Ascending aorta (tissue), 2 donors: ENCODE measurements around the gene CCDC124. TPM values are rescaled to one million over a fixed set of nuclear protein-coding genes. Genes with fewer than 3 reads are reported as not detected.

Experiments
- DNase-seq, 2 donors: peaks; one replicate each; pipeline ENCODE4 v3.0.0-alpha.2; 2019; ENCODE audit warnings: low spot score in 2 of 2
- H3K27ac ChIP-seq, 2 donors: fragments of 200-600 bp; sonication (generic); one replicate each; pipeline ENCODE4 v1.5.1; 2016 to 2017; ENCODE audit warnings: mild to moderate bottlenecking in 1 of 2
- H3K27me3 ChIP-seq: fragments of 200-600 bp; sonication (generic); one replicate; pipeline ENCODE4 v1.5.1; 2017
- H3K36me3 ChIP-seq, 2 donors: fragments of 200-600 bp; sonication (generic); one replicate each; pipeline ENCODE4 v1.5.1; 2016
- H3K4me1 ChIP-seq, 2 donors: fragments of 200-600 bp; sonication (generic); one replicate each; pipeline ENCODE4 v1.5.1; 2016 to 2017; ENCODE audit warnings: mild to moderate bottlenecking in 1 of 2
- H3K4me3 ChIP-seq, 2 donors: fragments of 200-600 bp; sonication (generic); one replicate each; pipeline ENCODE4 v1.5.1; 2016 to 2017; ENCODE audit warnings: mild to moderate bottlenecking in 1 of 2
- H3K9me3 ChIP-seq, 2 donors: fragments of 200-600 bp; sonication (generic); one replicate each; pipeline ENCODE4 v1.5.1; 2016
- intact Hi-C: fragments of 100-400 bp; cut with DNase I; formaldehyde crosslinking; loops from one replicate; pipeline ENCODE4 v1.15.1; 2023
- total RNA-seq: library from RNA; depleted of rRNA; stranded (reverse); fragments of >200 nt; gene quantifications from one replicate; pipeline ENCODE4 v1.1.0, GENCODE V29; 2016
- TF ChIP-seq, protein P1 (sequence below), 3 experiments: fragments of 200-600 bp in 2 of 3; fragments of 450-650 bp in 1 of 3; sonication (generic) in 2 of 3; IDR thresholded peaks; one replicate each; pipeline ENCODE4 v1.5.1; 2016 to 2019; ENCODE audit warnings: antibody characterized with exemption in 3 of 3, mild to moderate bottlenecking in 1 of 3, moderate library complexity in 1 of 3

Gene CCDC124
- total RNA-seq, 1 donor from 2014 or later, result 43.3 TPM

DNA sequence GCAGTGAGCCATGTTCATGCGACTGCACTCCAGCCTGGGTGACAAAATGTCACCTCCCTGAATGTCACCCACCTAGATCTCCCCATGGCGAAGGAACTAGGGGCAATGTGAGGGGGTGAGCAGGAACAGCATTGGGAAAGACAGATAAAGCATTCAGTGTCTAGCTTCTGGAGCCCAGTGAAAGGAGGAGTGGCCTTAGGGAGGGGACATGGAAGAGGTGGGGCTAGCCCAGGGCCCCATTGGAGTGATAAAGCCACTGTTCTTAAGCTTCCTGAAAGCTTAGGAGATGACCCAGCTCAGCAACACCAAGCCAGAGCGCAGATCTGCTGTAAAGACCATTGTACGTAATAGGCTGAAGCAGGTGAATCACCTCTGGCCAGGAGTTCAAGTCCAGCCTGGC lies 21.1 kb downstream of the CCDC124 start:
- Histone ChIP-seq H3K4me1 (peaks cover 8 to 28% of the 10 kb centered on the region in 2 donors), H3K4me3 (no peak overlapping the region), H3K27me3 (peaks cover 23% of the 10 kb centered on the region), H3K9me3 (no peaks in the 10 kb centered on the region), H3K27ac (no peak overlapping the region), H3K36me3 (no peaks in the 10 kb centered on the region)
- DNase-seq, result no peak
- intact Hi-C loops, result no loop called here
- TF ChIP-seq, protein P1, sequence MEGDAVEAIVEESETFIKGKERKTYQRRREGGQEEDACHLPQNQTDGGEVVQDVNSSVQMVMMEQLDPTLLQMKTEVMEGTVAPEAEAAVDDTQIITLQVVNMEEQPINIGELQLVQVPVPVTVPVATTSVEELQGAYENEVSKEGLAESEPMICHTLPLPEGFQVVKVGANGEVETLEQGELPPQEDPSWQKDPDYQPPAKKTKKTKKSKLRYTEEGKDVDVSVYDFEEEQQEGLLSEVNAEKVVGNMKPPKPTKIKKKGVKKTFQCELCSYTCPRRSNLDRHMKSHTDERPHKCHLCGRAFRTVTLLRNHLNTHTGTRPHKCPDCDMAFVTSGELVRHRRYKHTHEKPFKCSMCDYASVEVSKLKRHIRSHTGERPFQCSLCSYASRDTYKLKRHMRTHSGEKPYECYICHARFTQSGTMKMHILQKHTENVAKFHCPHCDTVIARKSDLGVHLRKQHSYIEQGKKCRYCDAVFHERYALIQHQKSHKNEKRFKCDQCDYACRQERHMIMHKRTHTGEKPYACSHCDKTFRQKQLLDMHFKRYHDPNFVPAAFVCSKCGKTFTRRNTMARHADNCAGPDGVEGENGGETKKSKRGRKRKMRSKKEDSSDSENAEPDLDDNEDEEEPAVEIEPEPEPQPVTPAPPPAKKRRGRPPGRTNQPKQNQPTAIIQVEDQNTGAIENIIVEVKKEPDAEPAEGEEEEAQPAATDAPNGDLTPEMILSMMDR (IDR thresholded peaks at IDR 0.05), result no peak

DNA sequence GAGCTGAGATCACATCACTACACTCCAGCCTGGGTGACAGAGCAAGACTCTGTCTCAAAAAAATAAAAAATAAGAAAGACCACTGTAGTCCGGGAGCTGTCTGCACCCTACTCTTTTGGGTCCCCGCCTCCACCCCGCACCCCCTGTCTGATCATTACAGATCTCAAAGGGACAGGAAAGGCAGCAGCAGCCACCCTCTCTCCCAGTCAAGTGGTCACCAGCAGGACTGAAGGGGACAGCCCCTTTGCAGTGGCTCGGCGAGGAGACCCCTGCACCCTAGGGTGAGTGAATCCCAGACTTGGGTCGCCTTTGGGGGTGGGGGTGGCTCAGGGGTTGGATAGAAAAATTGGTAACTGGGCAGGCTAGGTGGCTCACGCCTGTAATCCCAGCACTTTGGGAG lies 21.6 kb downstream of the CCDC124 start:
- intact Hi-C loops, result no loop called here
- DNase-seq, result no peak
- Histone ChIP-seq H3K4me3 (no peak overlapping the region), H3K36me3 (no peaks in the 10 kb centered on the region), H3K4me1 (peaks cover 5 to 25% of the 10 kb centered on the region in 2 donors), H3K27ac (no peak overlapping the region), H3K27me3 (peaks cover 23% of the 10 kb centered on the region), H3K9me3 (no peaks in the 10 kb centered on the region)
- TF ChIP-seq, protein P1 (IDR thresholded peaks at IDR 0.05), result no peak

DNA sequence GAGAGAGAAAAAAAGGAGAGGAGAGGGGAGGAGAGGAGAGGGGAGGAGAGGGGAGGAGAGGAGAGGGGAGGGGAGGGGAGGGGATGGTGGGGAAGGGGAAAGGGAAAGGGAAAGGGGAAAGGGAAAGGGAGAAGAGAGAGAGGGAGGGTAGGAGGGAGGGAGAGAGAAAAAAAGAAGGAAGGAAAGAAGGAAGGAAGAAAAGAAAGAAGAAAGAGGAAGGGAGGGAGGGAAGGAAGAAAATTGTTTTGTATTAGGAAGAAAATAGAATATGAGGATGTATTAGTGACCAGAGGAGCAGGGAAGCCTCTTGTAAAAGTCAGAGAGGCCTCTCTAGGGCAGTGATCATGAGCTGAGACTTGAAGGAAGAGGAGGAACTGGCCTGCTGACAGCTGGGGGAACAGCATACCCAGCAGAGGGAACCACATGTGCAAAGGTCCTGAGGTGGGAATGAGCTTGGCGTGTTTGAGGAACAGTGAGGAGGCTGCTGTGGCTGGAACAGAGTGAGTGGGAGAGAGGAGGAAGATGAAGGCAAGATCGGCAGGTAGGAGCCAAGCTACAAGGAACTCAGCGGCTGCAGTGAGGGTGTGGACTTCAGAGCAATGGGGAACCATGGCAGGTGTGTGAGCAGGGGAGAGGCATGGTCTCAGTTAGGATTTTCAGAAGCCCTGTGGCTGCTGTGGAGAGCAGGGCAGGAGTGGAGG lies 24.5 kb downstream of the CCDC124 start:
- no peak for DNase-seq
- intact Hi-C loops, result no loop called here
- Histone ChIP-seq H3K4me1 (no peaks in the 10 kb centered on the region), H3K36me3 (no peaks in the 10 kb centered on the region), H3K9me3 (no peaks in the 10 kb centered on the region), H3K4me3 (no peak overlapping the region), H3K27ac (no peak overlapping the region), H3K27me3 (peaks cover 11% of the 10 kb centered on the region)
- TF ChIP-seq, protein P1 (IDR thresholded peaks at IDR 0.05), result no peak

DNA sequence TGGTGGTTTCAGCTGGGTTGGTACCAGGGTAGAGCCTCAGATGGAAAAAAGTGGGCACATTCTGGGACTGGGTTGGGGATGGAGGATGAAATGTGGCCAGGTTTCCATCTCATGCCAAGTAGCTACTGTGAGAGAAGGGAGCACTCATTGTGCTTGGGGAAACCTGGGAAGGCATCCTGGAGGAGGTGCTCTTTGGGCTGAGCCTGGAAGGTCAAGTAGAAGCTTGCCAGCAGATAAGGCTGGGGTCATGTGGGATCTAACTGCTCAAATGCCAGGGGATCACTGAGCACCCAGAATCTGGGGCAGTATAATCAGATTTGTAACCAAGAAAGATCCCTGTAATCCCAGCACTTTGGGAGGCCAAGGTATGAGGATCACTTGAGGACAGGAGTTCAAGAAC lies 25.1 kb downstream of the CCDC124 start:
- intact Hi-C loops, result no loop called here
- peaks cover 5% of the 10 kb centered on the region for H3K27me3 ChIP-seq

DNA sequence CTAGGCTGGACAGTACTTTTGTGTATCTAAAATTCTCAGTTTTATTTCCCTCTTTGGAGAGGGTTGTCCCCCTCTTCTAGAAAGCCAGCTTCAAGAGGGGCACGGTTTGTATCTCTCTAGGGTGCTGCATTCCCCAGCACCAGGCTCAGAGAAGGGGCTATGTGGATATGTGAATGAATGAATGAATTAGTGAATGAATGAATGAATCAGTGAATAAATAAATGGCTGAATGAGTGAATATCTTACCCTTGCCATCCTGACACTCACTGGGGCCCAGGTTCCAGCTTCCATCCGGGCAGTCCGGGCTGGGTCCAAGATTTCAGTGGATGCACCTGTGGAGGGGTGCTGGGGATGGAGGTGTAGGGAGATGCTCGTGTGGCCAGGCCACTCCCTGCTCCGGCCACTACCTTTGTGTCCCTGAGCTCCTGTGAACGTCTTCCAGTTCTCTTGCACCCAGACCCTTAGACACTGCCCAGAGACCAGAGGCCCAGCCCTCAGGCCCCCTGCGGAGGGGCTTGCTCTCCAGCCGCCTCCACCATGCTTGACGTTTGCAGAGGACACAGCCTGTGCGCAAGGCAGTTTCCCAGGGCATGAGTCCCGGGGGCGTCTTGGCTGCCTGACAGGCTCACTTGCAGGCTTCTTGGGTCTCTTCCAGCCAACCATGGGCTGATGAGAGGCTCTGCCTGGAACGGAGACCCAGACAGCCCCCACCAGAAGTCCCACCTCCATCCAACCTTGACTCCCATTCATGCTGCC lies 31.3 kb downstream of the CCDC124 start:
- Histone ChIP-seq H3K27me3 (peaks cover 11% of the 10 kb centered on the region), H3K36me3 (no peaks in the 10 kb centered on the region), H3K4me3 (no peak overlapping the region), H3K9me3 (no peaks in the 10 kb centered on the region), H3K4me1 (no peaks in the 10 kb centered on the region), H3K27ac (no peak overlapping the region)
- intact Hi-C loops, result no loop called here
- TF ChIP-seq, protein P1 (IDR thresholded peaks at IDR 0.05), result no peak
- DNase-seq, result no peak

More for the DNA sequence above, 25.1 kb downstream of the CCDC124 start:
- no peak overlapping the region for H3K27ac ChIP-seq
- H3K9me3 ChIP-seq, result no peaks in the 10 kb centered on the region
- H3K4me1 ChIP-seq, result no peaks in the 10 kb centered on the region
- DNase-seq, result no peak
- H3K36me3 ChIP-seq, result no peaks in the 10 kb centered on the region
- TF ChIP-seq, protein P1 (IDR thresholded peaks at IDR 0.05), result no peak
- H3K4me3 ChIP-seq, result no peak overlapping the region
